ENCODE results near the gene PMFBP1.

GRCh38 chr16:72174726-72175125, 2.8 kb upstream of the PMFBP1 start:
- TF ChIP-seq EZH2 (IDR thresholded peaks at IDR 0.05; ENCODE audit: insufficient read depth, low read length) = no peak
- TF ChIP-seq CTCF (IDR thresholded peaks at IDR 0.05; ENCODE audit: insufficient read depth, low read depth, low read length) = no peak
